ENCODE results near the gene RAD51D.

Gene RAD51D

GRCh38 chr17:35080536-35080935 is 39.1 kb downstream of the RAD51D start:
- no peak overlapping the region for H2AK5ac ChIP-seq (ENCODE audit: low read length, severe bottlenecking)

GRCh38 chr17:35079547-35080423 is 39.9 kb downstream of the RAD51D start:
- no peak overlapping the region for H3K23ac ChIP-seq (ENCODE audit: low read length in 2 of 2)
- peak; percentile 63 for DNase-seq
- no peaks in the 10 kb centered on the region for H3K36me3 ChIP-seq (ENCODE audit: control insufficient read depth in 1 of 2, insufficient read depth in 2 of 2, low read depth in 1 of 2, low read length in 2 of 2)
- no peak overlapping the region for H2BK15ac ChIP-seq (ENCODE audit: low read depth, poor library complexity, severe bottlenecking)
- no peaks in the 10 kb centered on the region for H3K27me3 ChIP-seq (ENCODE audit: control insufficient read depth in 1 of 2, insufficient read depth in 1 of 2, low read length in 2 of 2)
- H3K4me2 ChIP-seq (ENCODE audit: low read length, poor library complexity, severe bottlenecking) = no peak overlapping the region
- no peak overlapping the region for H4K8ac ChIP-seq (ENCODE audit: low read length)
- no peak overlapping the region for H2BK120ac ChIP-seq (ENCODE audit: low read depth, low read length)
- H2BK12ac ChIP-seq (ENCODE audit: low read length in 2 of 2) = no peak overlapping the region
- peaks cover 8% of the 10 kb centered on the region for H3K4me1 ChIP-seq (ENCODE audit: control insufficient read depth, insufficient read depth, low read depth, low read length)
- H3K18ac ChIP-seq (ENCODE audit: low read depth in 1 of 2, low read length in 2 of 2) = peak overlapping the region in 1 of 2 experiments; percentile 18
- WGBS = 100% methylated on average over 1 of the region's 1 CpG
- H3K9ac ChIP-seq (ENCODE audit: low read length) = no peak overlapping the region
- no peak overlapping the region for H3K4me3 ChIP-seq (ENCODE audit: insufficient read depth in 1 of 2, low read depth in 1 of 2, low read length in 2 of 2)
- H3K27ac ChIP-seq (ENCODE audit: low read length, poor library complexity, severe bottlenecking) = no peak overlapping the region
- no peaks in the 10 kb centered on the region for H3K9me3 ChIP-seq (ENCODE audit: control insufficient read depth, low read length)
- peak overlapping the region; percentile 87 for H2AK5ac ChIP-seq (ENCODE audit: low read length, severe bottlenecking)
- no peaks in the 10 kb centered on the region for H3K79me1 ChIP-seq (replicated peaks; ENCODE audit: low read length, poor library complexity, severe bottlenecking)
- H3K14ac ChIP-seq (ENCODE audit: low read length in 2 of 2) = no peak overlapping the region
- H2BK5ac ChIP-seq (ENCODE audit: low read depth, low read length, poor library complexity, severe bottlenecking) = no peak overlapping the region
- no peak overlapping the region for H3K4ac ChIP-seq (ENCODE audit: low read depth in 1 of 2, low read length in 2 of 2)
- no peak overlapping the region for H4K91ac ChIP-seq (ENCODE audit: low read length)
- H2AFZ ChIP-seq (ENCODE audit: low read depth, low read length) = no peak overlapping the region

More at GRCh38 chr17:35080536-35080935, 39.1 kb downstream of the RAD51D start:
- no peak overlapping the region for H3K9ac ChIP-seq (ENCODE audit: low read length)
- no peaks in the 10 kb centered on the region for H3K27me3 ChIP-seq (ENCODE audit: control insufficient read depth in 1 of 2, insufficient read depth in 1 of 2, low read length in 2 of 2)
- H3K9me3 ChIP-seq (ENCODE audit: control insufficient read depth, low read length) = no peaks in the 10 kb centered on the region
- peak overlapping the region in 1 of 2 experiments; percentile 37 for H3K18ac ChIP-seq (ENCODE audit: low read depth in 1 of 2, low read length in 2 of 2)
- no peak overlapping the region for H2BK120ac ChIP-seq (ENCODE audit: low read depth, low read length)
- H3K23ac ChIP-seq (ENCODE audit: low read length in 2 of 2) = no peak overlapping the region
- H2BK15ac ChIP-seq (ENCODE audit: low read depth, poor library complexity, severe bottlenecking) = no peak overlapping the region
- H3K36me3 ChIP-seq (ENCODE audit: control insufficient read depth in 1 of 2, insufficient read depth in 2 of 2, low read depth in 1 of 2, low read length in 2 of 2) = no peaks in the 10 kb centered on the region
- no peaks in the 10 kb centered on the region for H3K79me1 ChIP-seq (replicated peaks; ENCODE audit: low read length, poor library complexity, severe bottlenecking)
- H4K91ac ChIP-seq (ENCODE audit: low read length) = no peak overlapping the region
- no peak overlapping the region for H3K14ac ChIP-seq (ENCODE audit: low read length in 2 of 2)
- no peak overlapping the region for H4K8ac ChIP-seq (ENCODE audit: low read length)
- H2BK12ac ChIP-seq (ENCODE audit: low read length in 2 of 2) = no peak overlapping the region
- no peak overlapping the region for H2AFZ ChIP-seq (ENCODE audit: low read depth, low read length)
- DNase-seq = no peak
- H2BK5ac ChIP-seq (ENCODE audit: low read depth, low read length, poor library complexity, severe bottlenecking) = no peak overlapping the region
- H3K27ac ChIP-seq (ENCODE audit: low read length, poor library complexity, severe bottlenecking) = peak overlapping the region; percentile 40
- no peak overlapping the region for H3K4me3 ChIP-seq (ENCODE audit: insufficient read depth in 1 of 2, low read depth in 1 of 2, low read length in 2 of 2)
- H3K4me1 ChIP-seq (ENCODE audit: control insufficient read depth, insufficient read depth, low read depth, low read length) = peaks cover 9% of the 10 kb centered on the region
- WGBS = no CpG with 5 or more reads among the region's 1 CpG
- no peak overlapping the region for H3K4me2 ChIP-seq (ENCODE audit: low read length, poor library complexity, severe bottlenecking)
- no peak overlapping the region for H3K4ac ChIP-seq (ENCODE audit: low read depth in 1 of 2, low read length in 2 of 2)

GRCh38 chr17:35076874-35077273 is 42.8 kb downstream of the RAD51D start:
- peaks cover 5% of the 10 kb centered on the region for H3K4me1 ChIP-seq (ENCODE audit: control insufficient read depth, insufficient read depth, low read depth, low read length)
- no peak overlapping the region for H2BK120ac ChIP-seq (ENCODE audit: low read depth, low read length)
- no peak overlapping the region for H3K23ac ChIP-seq (ENCODE audit: low read length in 2 of 2)
- peak overlapping the region; percentile 93 for H2AK5ac ChIP-seq (ENCODE audit: low read length, severe bottlenecking)
- H3K36me3 ChIP-seq (ENCODE audit: control insufficient read depth in 1 of 2, insufficient read depth in 2 of 2, low read depth in 1 of 2, low read length in 2 of 2) = no peaks in the 10 kb centered on the region
- H4K91ac ChIP-seq (ENCODE audit: low read length) = no peak overlapping the region
- no peak overlapping the region for H2BK15ac ChIP-seq (ENCODE audit: low read depth, poor library complexity, severe bottlenecking)
- WGBS = 100% methylated on average over 1 of the region's 1 CpG
- no peak overlapping the region for H3K4me2 ChIP-seq (ENCODE audit: low read length, poor library complexity, severe bottlenecking)
- H2BK5ac ChIP-seq (ENCODE audit: low read depth, low read length, poor library complexity, severe bottlenecking) = no peak overlapping the region
- H3K18ac ChIP-seq (ENCODE audit: low read depth in 1 of 2, low read length in 2 of 2) = no peak overlapping the region
- H3K79me1 ChIP-seq (replicated peaks; ENCODE audit: low read length, poor library complexity, severe bottlenecking) = no peaks in the 10 kb centered on the region
- DNase-seq = no peak
- no peak overlapping the region for H2BK12ac ChIP-seq (ENCODE audit: low read length in 2 of 2)
- H3K27me3 ChIP-seq (ENCODE audit: control insufficient read depth in 1 of 2, insufficient read depth in 1 of 2, low read length in 2 of 2) = no peaks in the 10 kb centered on the region
- H3K14ac ChIP-seq (ENCODE audit: low read length in 2 of 2) = no peak overlapping the region
- no peak overlapping the region for H3K4me3 ChIP-seq (ENCODE audit: insufficient read depth in 1 of 2, low read depth in 1 of 2, low read length in 2 of 2)
- H2AFZ ChIP-seq (ENCODE audit: low read depth, low read length) = no peak overlapping the region
- peak overlapping the region; percentile 32 for H3K27ac ChIP-seq (ENCODE audit: low read length, poor library complexity, severe bottlenecking)
- no peak overlapping the region for H4K8ac ChIP-seq (ENCODE audit: low read length)
- no peaks in the 10 kb centered on the region for H3K9me3 ChIP-seq (ENCODE audit: control insufficient read depth, low read length)
- H3K9ac ChIP-seq (ENCODE audit: low read length) = no peak overlapping the region
- H3K4ac ChIP-seq (ENCODE audit: low read depth in 1 of 2, low read length in 2 of 2) = no peak overlapping the region

GRCh38 chr17:35074711-35075707 is 44.7 kb downstream of the RAD51D start:
- no peak overlapping the region for H3K9ac ChIP-seq (ENCODE audit: low read length)
- H3K27me3 ChIP-seq (ENCODE audit: control insufficient read depth in 1 of 2, insufficient read depth in 1 of 2, low read length in 2 of 2) = no peaks in the 10 kb centered on the region
- no peak overlapping the region for H2AFZ ChIP-seq (ENCODE audit: low read depth, low read length)
- H3K27ac ChIP-seq (ENCODE audit: low read length, poor library complexity, severe bottlenecking) = peak overlapping the region; percentile 84
- no peak overlapping the region for H2BK120ac ChIP-seq (ENCODE audit: low read depth, low read length)
- 86% methylated on average over 2 of the region's 2 CpGs for WGBS
- H3K14ac ChIP-seq (ENCODE audit: low read length in 2 of 2) = no peak overlapping the region
- no peaks in the 10 kb centered on the region for H3K9me3 ChIP-seq (ENCODE audit: control insufficient read depth, low read length)
- H2AK5ac ChIP-seq (ENCODE audit: low read length, severe bottlenecking) = peak overlapping the region; percentile 73
- no peak overlapping the region for H3K4me3 ChIP-seq (ENCODE audit: insufficient read depth in 1 of 2, low read depth in 1 of 2, low read length in 2 of 2)
- no peak overlapping the region for H3K4ac ChIP-seq (ENCODE audit: low read depth in 1 of 2, low read length in 2 of 2)
- H4K91ac ChIP-seq (ENCODE audit: low read length) = no peak overlapping the region
- no peak overlapping the region for H4K8ac ChIP-seq (ENCODE audit: low read length)
- peaks cover 0 to 4% of the 10 kb centered on the region in 2 experiments for H3K36me3 ChIP-seq (ENCODE audit: control insufficient read depth in 1 of 2, insufficient read depth in 2 of 2, low read depth in 1 of 2, low read length in 2 of 2)
- no peak overlapping the region for H3K18ac ChIP-seq (ENCODE audit: low read depth in 1 of 2, low read length in 2 of 2)
- H3K23ac ChIP-seq (ENCODE audit: low read length in 2 of 2) = no peak overlapping the region
- H3K79me1 ChIP-seq (replicated peaks; ENCODE audit: low read length, poor library complexity, severe bottlenecking) = no peaks in the 10 kb centered on the region
- peak overlapping the region; percentile 74 for H2BK5ac ChIP-seq (ENCODE audit: low read depth, low read length, poor library complexity, severe bottlenecking)
- no peak overlapping the region for H3K4me2 ChIP-seq (ENCODE audit: low read length, poor library complexity, severe bottlenecking)
- DNase-seq = no peak
- H2BK12ac ChIP-seq (ENCODE audit: low read length in 2 of 2) = no peak overlapping the region
- H2BK15ac ChIP-seq (ENCODE audit: low read depth, poor library complexity, severe bottlenecking) = no peak overlapping the region
- H3K4me1 ChIP-seq (ENCODE audit: control insufficient read depth, insufficient read depth, low read depth, low read length) = peaks cover 7% of the 10 kb centered on the region

All from mesenchymal stem cell (in vitro differentiated cells and primary cell).